Eye (tissue), 1 donor: ENCODE data around the gene FGF10.
A peak's percentile ranks its signal among the peaks of the same experiment; 100 is the strongest.

Experiments used
- DNase-seq: peaks from one replicate; pipeline ENCODE4 v3.0.0-alpha.2; 2015

Gene FGF10

GRCh38 chr5:44345871-44346270 lies 43.3 kb downstream of the FGF10 start:
- DNase-seq = no peak

- no peak for DNase-seq
These were observed 52.5 kb downstream of the FGF10 start for GRCh38 chr5:44336708-44337107.

- DNase-seq = no peak
These were observed 54.6 kb downstream of the FGF10 start for GRCh38 chr5:44334622-44335021.

- peak; percentile 62 for DNase-seq
These were observed 56.8 kb downstream of the FGF10 start for GRCh38 chr5:44332285-44332971.

GRCh38 chr5:44331471-44332050 lies 57.7 kb downstream of the FGF10 start:
- no peak for DNase-seq

GRCh38 chr5:44329716-44330115 lies 59.5 kb downstream of the FGF10 start:
- no peak for DNase-seq

GRCh38 chr5:44321144-44321725 lies 68.0 kb downstream of the FGF10 start:
- DNase-seq = no peak

GRCh38 chr5:44320188-44320587 lies 69.0 kb downstream of the FGF10 start:
- DNase-seq = no peak

GRCh38 chr5:44318883-44319282 lies 70.3 kb downstream of the FGF10 start:
- DNase-seq = no peak

- DNase-seq = no peak
These were observed 76.8 kb downstream of the FGF10 start for GRCh38 chr5:44312374-44312773.

GRCh38 chr5:44300551-44300950 lies 88.7 kb downstream of the FGF10 start:
- no peak for DNase-seq

GRCh38 chr5:44299394-44299793 lies 89.8 kb downstream of the FGF10 start:
- DNase-seq = no peak

- DNase-seq = peak; percentile 20
These were observed 94.7 kb downstream of the FGF10 start for GRCh38 chr5:44294516-44294915.

- DNase-seq = no peak
These were observed 96.5 kb downstream of the FGF10 start for GRCh38 chr5:44292736-44293135.

- DNase-seq = no peak
These were observed 110.8 kb downstream of the FGF10 start for GRCh38 chr5:44278469-44278868.

GRCh38 chr5:44275908-44276307 lies 113.3 kb downstream of the FGF10 start:
- DNase-seq = no peak

- no peak for DNase-seq
These were observed 113.9 kb downstream of the FGF10 start for GRCh38 chr5:44275329-44275728.

- no peak for DNase-seq
These were observed 121.3 kb downstream of the FGF10 start for GRCh38 chr5:44267909-44268308.

GRCh38 chr5:44266882-44267576 lies 122.2 kb downstream of the FGF10 start:
- DNase-seq = no peak

- DNase-seq = no peak
These were observed 123.5 kb downstream of the FGF10 start for GRCh38 chr5:44265713-44266112.

- peak; percentile 22 for DNase-seq
These were observed 128.4 kb downstream of the FGF10 start for GRCh38 chr5:44260793-44261192.

- DNase-seq = no peak
These were observed 131.4 kb downstream of the FGF10 start for GRCh38 chr5:44257653-44258365.

GRCh38 chr5:44257221-44257620 lies 132.0 kb downstream of the FGF10 start:
- DNase-seq = no peak
